ENCODE data around the gene GPRC5D.

GPRC5D gene

DNA sequence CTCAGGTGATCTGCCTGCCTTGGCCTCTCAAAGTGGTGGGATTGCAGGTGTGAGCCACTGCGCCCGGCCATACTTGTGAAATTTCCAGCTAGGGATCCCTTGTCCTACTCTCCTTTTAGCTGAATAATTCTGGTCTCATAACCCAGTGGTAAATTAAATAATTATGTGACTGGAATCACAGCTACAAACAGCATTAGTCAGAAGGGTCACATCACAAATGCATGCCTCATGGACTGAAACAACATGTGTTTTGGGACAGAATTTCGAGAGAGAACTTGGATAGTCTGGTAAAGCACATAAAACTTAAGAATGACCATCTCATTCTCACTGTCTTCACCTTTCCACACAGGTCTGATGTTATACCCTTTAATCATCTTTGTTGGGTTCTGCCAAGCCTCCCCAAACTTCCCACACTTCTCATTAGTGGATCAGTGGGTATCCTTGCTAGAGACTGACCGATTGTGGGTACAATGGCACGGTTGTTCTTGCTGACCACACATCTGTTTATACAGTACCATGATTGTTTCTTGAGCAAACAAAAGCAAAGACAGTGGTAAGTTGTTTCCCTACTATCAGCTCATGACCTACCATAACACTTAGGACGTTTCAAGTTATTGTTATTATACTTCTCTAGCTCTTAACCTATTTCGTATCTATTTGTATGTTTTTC is 5.1 kb downstream of the GPRC5D start:
- DNase-seq (ENCODE audit: low read depth in 1 of 2, low spot score in 1 of 2) = no peak
- no peak overlapping the region for H3K27ac ChIP-seq (replicated peaks)

GRCh38 chr12:12945591-12945990 is 6.4 kb downstream of the GPRC5D start:
- no peak overlapping the region for H3K27ac ChIP-seq (replicated peaks)
- H3K27me3 ChIP-seq (ENCODE audit: insufficient read depth, poor library complexity, severe bottlenecking) = peaks cover 1% of the 10 kb centered on the region
- TF ChIP-seq, protein P1, sequence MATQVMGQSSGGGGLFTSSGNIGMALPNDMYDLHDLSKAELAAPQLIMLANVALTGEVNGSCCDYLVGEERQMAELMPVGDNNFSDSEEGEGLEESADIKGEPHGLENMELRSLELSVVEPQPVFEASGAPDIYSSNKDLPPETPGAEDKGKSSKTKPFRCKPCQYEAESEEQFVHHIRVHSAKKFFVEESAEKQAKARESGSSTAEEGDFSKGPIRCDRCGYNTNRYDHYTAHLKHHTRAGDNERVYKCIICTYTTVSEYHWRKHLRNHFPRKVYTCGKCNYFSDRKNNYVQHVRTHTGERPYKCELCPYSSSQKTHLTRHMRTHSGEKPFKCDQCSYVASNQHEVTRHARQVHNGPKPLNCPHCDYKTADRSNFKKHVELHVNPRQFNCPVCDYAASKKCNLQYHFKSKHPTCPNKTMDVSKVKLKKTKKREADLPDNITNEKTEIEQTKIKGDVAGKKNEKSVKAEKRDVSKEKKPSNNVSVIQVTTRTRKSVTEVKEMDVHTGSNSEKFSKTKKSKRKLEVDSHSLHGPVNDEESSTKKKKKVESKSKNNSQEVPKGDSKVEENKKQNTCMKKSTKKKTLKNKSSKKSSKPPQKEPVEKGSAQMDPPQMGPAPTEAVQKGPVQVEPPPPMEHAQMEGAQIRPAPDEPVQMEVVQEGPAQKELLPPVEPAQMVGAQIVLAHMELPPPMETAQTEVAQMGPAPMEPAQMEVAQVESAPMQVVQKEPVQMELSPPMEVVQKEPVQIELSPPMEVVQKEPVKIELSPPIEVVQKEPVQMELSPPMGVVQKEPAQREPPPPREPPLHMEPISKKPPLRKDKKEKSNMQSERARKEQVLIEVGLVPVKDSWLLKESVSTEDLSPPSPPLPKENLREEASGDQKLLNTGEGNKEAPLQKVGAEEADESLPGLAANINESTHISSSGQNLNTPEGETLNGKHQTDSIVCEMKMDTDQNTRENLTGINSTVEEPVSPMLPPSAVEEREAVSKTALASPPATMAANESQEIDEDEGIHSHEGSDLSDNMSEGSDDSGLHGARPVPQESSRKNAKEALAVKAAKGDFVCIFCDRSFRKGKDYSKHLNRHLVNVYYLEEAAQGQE (IDR thresholded peaks at IDR 0.05; ENCODE audit: insufficient replicate concordance, low read depth) = no peak
- TF ChIP-seq POLR2AphosphoS5 (IDR thresholded peaks at IDR 0.05; ENCODE audit: low read depth) (no peak), GABPA (IDR thresholded peaks at IDR 0.05; ENCODE audit: low read depth) (no peak), SPI1 (IDR thresholded peaks at IDR 0.05; ENCODE audit: borderline replicate concordance, low read depth) (no peak)
- TF ChIP-seq, protein P2, sequence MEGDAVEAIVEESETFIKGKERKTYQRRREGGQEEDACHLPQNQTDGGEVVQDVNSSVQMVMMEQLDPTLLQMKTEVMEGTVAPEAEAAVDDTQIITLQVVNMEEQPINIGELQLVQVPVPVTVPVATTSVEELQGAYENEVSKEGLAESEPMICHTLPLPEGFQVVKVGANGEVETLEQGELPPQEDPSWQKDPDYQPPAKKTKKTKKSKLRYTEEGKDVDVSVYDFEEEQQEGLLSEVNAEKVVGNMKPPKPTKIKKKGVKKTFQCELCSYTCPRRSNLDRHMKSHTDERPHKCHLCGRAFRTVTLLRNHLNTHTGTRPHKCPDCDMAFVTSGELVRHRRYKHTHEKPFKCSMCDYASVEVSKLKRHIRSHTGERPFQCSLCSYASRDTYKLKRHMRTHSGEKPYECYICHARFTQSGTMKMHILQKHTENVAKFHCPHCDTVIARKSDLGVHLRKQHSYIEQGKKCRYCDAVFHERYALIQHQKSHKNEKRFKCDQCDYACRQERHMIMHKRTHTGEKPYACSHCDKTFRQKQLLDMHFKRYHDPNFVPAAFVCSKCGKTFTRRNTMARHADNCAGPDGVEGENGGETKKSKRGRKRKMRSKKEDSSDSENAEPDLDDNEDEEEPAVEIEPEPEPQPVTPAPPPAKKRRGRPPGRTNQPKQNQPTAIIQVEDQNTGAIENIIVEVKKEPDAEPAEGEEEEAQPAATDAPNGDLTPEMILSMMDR (IDR thresholded peaks at IDR 0.05; ENCODE audit: insufficient read depth, low read length) = no peak
- no peak for DNase-seq (ENCODE audit: low read depth in 1 of 2, low spot score in 1 of 2)
- no peak overlapping the region for H3K4me3 ChIP-seq (replicated peaks; ENCODE audit: insufficient read depth, low read length)

More for the DNA sequence above, 5.1 kb downstream of the GPRC5D start:
- no peak for TF ChIP-seq POLR2AphosphoS5 (IDR thresholded peaks at IDR 0.05; ENCODE audit: low read depth)
- no peak for TF ChIP-seq GABPA (IDR thresholded peaks at IDR 0.05; ENCODE audit: low read depth)
- TF ChIP-seq, protein P1 (IDR thresholded peaks at IDR 0.05; ENCODE audit: insufficient replicate concordance, low read depth) = no peak
- H3K27me3 ChIP-seq (ENCODE audit: insufficient read depth, poor library complexity, severe bottlenecking) = no peaks in the 10 kb centered on the region
- H3K4me3 ChIP-seq (replicated peaks; ENCODE audit: insufficient read depth, low read length) = no peak overlapping the region

DNA sequence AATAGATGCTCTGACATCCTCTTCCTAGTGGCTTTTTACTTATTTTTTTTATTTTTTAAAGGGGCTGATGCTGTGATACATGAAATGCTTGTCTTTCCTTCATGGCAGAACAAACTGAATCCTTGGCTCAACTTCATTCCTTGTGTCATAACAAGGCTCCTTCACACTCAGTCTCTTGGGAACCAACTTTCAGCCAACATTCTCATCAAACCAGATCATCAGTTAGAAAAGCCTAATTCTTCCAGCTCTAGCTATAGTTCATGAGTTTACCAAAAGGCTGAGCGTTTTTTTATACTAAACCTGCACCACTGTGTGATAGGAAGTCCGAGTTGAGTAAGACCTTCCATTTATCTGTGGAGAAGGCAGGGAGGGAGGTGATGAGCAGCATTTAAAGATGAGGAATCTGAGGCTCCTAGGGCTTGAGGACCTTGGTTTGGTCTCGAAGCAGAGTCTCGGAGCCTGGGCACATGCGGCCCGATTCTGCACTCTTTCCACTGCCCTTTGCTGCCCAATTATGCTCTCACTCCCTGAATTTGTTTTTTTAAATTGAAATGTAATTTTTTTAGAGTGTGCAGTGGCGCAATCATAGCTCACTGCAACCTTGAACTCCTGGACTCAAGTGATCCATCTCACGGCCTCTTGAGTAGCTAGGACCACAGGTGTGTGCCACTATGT is 8.2 kb downstream of the GPRC5D start:
- DNase-seq (ENCODE audit: low read depth in 1 of 2, low spot score in 1 of 2) = no peak
- TF ChIP-seq, protein P1 (IDR thresholded peaks at IDR 0.05; ENCODE audit: insufficient replicate concordance, low read depth) = no peak
- TF ChIP-seq SPI1 (IDR thresholded peaks at IDR 0.05; ENCODE audit: borderline replicate concordance, low read depth) = no peak
- TF ChIP-seq GABPA (IDR thresholded peaks at IDR 0.05; ENCODE audit: low read depth) = no peak
- no peak for TF ChIP-seq POLR2AphosphoS5 (IDR thresholded peaks at IDR 0.05; ENCODE audit: low read depth)
- TF ChIP-seq, protein P2 (IDR thresholded peaks at IDR 0.05; ENCODE audit: insufficient read depth, low read length) = no peak

More for the DNA sequence above, 8.2 kb downstream of the GPRC5D start:
- H3K4me3 ChIP-seq (replicated peaks; ENCODE audit: insufficient read depth, low read length) = no peak overlapping the region
- no peak overlapping the region for H3K27ac ChIP-seq (replicated peaks)
- H3K27me3 ChIP-seq (ENCODE audit: insufficient read depth, poor library complexity, severe bottlenecking) = peaks cover 2% of the 10 kb centered on the region
